ENCODE measurements around the gene ZNF350.

DNA sequence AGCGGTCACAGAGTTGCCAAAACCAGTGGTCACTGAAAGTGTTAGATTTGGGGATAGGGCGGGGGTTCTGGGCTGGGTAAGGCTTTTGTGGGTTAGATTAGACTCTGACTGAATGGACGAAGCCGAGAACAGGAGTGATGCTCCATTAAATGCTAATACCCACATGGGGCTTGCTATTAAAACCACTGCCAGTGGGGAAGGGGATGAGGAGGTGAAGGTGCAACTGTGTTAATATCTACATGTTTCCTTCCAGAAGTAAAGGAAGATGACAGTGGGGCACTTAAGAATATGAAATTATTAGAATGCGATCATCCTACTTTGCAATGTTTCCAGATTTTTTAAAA is 42.1 kb upstream of the ZNF350 start:
- TF ChIP-seq, protein P1, sequence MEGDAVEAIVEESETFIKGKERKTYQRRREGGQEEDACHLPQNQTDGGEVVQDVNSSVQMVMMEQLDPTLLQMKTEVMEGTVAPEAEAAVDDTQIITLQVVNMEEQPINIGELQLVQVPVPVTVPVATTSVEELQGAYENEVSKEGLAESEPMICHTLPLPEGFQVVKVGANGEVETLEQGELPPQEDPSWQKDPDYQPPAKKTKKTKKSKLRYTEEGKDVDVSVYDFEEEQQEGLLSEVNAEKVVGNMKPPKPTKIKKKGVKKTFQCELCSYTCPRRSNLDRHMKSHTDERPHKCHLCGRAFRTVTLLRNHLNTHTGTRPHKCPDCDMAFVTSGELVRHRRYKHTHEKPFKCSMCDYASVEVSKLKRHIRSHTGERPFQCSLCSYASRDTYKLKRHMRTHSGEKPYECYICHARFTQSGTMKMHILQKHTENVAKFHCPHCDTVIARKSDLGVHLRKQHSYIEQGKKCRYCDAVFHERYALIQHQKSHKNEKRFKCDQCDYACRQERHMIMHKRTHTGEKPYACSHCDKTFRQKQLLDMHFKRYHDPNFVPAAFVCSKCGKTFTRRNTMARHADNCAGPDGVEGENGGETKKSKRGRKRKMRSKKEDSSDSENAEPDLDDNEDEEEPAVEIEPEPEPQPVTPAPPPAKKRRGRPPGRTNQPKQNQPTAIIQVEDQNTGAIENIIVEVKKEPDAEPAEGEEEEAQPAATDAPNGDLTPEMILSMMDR (IDR thresholded peaks at IDR 0.05), result no peak
- no peak for TF ChIP-seq EP300 (IDR thresholded peaks at IDR 0.05)
